HUES64 (cell line): ENCODE results near the gene CEP89.
"Not testable (repeated sequence)": the region's sequence is repeated elsewhere in the genome, so short reads cannot be mapped to it uniquely, and the experiment has no call there.

ENCODE experiments used
- H3K27ac ChIP-seq: 2 replicates; pipeline ENCODE4 v1.7.0; 2013; ENCODE audit warnings: low read depth, low read length, inconsistent platforms
- H3K27me3 ChIP-seq: 2 replicates; pipeline ENCODE4 v1.6.1; 2013; ENCODE audit warnings: mild to moderate bottlenecking, low read length; ENCODE audit not compliant: insufficient read depth
- H3K36me3 ChIP-seq: 2 replicates; pipeline ENCODE4 v1.6.1; 2013; ENCODE audit warnings: mild to moderate bottlenecking, low read length; ENCODE audit not compliant: insufficient read depth
- H3K4me1 ChIP-seq: 2 replicates; pipeline ENCODE4 v1.6.1; 2013; ENCODE audit warnings: mild to moderate bottlenecking, low read length, moderate library complexity; ENCODE audit not compliant: insufficient read depth
- H3K4me3 ChIP-seq: 2 replicates; pipeline ENCODE4 v1.5.1; 2013; ENCODE audit warnings: mild to moderate bottlenecking, low read length, moderate library complexity
- H3K9ac ChIP-seq: 2 replicates; pipeline ENCODE4 v1.6.1; 2013; ENCODE audit warnings: mild to moderate bottlenecking, low read depth, low read length
- H3K9me3 ChIP-seq: 2 replicates; pipeline ENCODE4 v1.6.1; 2013; ENCODE audit warnings: low read depth, low read length; ENCODE audit not compliant: insufficient read depth
- WGBS: fragments of 150-250, 120-280 bp; methylation state at CpG from one replicate; pipeline ENCODE4 v1.1.7; 2013; ENCODE audit warnings: missing lambda C conversion rate; 5-methylcytosine and 5-hydroxymethylcytosine counted together

Gene CEP89

DNA sequence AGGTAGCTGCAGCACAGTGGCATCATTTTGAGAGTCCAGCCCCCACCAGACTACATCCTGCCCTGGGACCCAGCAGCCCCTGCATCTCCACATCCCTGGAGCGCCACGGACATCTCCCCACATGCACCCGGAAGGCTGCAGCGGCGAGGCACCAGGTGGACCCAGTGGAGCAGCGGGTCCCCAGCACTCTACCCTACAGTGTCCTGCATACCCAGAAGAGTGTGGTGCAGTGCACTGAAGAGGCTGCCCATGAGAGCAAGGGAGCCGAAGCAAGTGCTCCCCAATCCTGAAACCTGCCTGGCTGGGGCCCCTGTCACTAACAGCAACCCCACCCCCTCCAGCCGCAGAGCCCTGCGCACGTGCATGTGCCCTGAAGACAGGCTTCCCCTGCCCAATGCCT, 80.9 kb downstream of the CEP89 start:
- no peaks in the 10 kb centered on the region for H3K27me3 ChIP-seq
- H3K27ac ChIP-seq, result no peak overlapping the region
- no peak overlapping the region for H3K4me3 ChIP-seq
- WGBS, result 94% methylated on average over 10 of the region's 10 CpGs
- H3K4me1 ChIP-seq, result no peaks in the 10 kb centered on the region
- H3K9ac ChIP-seq, result no peak overlapping the region
- H3K36me3 ChIP-seq, result peaks cover 7% of the 10 kb centered on the region; the same call in 1 of the 2 replicates
- peaks cover 15% of the 10 kb centered on the region; the same call in 1 of the 2 replicates for H3K9me3 ChIP-seq

DNA sequence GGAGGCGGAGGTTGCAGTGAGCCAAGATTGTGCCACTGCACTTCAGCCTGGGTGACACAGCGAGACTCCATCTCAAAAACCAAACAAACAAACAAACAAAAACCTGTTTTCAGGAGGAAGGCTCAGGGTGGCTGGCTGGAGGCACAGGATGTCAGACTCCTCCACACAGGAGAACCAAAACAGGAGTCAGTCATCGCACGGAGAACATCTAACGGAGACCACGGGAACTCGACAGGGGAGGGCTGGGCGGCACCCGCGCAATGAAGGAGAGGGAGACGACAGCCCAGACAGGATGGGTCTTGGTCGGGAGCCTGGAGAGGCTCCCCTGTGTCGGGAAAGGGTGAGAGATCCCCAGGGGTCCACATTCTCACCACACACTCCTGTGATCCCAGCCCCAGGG, 81.4 kb downstream of the CEP89 start:
- 97% methylated on average over 13 of the region's 13 CpGs for WGBS
- no peak overlapping the region for H3K4me3 ChIP-seq

DNA sequence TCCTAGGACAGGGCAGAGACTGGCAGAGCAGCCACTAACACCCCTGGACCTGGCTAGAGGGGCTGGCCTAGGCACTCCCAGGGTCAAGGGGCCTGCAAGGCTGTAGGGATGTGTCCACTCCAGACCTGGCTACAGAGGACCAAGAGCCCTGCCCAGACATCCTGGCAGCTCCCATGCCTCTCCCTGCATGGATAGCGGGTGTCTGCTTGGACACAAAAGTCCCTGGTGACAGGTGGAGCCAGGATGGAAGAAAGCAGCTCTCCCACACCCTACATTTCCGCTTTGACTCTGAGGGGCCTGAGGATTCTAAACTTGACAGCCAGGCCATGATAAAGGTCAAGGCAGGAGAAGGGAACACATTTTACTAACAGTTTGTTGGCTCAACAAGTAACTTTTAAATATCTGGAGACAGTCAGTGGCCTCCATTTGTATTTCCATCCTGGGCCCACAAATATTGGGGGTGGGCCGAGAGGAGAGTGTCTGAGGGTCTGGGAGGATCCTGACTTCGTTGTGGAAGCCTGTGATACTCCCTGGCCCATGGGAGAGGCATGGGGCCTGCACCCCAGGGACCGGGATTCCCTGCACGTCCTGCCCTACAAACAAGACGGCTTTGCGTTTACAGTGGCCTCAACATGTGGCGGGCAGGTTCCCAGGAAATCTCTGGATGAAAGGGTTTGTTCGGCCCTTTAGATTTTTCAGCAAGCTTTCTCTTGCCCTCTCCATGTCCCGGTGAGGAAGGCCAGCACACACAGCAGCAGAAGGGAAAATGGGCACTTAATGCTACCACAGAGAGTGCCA, 82.4 kb downstream of the CEP89 start:
- Histone ChIP-seq H3K9me3 (peaks cover 15% of the 10 kb centered on the region; the same call in 1 of the 2 replicates), H3K4me1 (no peaks in the 10 kb centered on the region), H3K27me3 (no peaks in the 10 kb centered on the region), H3K27ac (no peak overlapping the region), H3K36me3 (peaks cover 7% of the 10 kb centered on the region; the same call in 1 of the 2 replicates), H3K4me3 (no peak overlapping the region), H3K9ac (no peak overlapping the region)
- 93% methylated on average over 11 of the region's 11 CpGs for WGBS

More for the DNA sequence above, 81.4 kb downstream of the CEP89 start:
- H3K9ac ChIP-seq, result no peak overlapping the region
- no peaks in the 10 kb centered on the region for H3K4me1 ChIP-seq
- no peaks in the 10 kb centered on the region for H3K27me3 ChIP-seq
- no peak overlapping the region for H3K27ac ChIP-seq
- H3K36me3 ChIP-seq, result peaks cover 7% of the 10 kb centered on the region; the same call in 1 of the 2 replicates
- H3K9me3 ChIP-seq, result peaks cover 15% of the 10 kb centered on the region; the same call in 1 of the 2 replicates

DNA sequence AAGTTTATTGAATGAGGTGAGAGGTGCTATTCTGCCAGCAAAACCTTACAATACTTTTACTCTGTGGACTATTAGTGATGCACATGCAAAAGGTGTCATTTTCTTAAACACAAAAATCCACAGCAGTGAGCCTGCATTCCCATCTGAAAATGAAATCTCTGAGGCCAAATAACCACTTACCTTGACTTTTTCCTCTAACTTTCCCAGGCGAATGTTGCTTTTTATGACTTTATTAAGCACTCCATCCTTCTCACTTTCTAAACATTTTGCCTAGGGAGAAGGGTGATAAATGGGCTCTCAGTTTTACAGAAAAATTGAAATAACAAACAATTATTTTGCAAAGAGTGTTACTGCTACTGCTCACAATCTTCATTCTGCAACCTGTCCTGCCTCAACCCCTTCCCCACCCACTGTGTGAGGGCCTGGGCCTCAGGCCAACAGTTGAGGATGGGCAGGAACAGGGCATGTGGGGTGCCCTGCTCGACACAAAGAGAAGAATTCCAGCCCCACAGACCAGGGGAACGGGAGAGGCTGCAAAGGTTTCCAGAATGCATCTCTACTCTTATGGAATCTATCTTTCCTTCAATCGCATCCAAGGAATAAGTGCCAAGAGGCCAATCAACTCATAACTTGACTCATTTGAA, 84.1 kb downstream of the CEP89 start:
- Histone ChIP-seq H3K4me1 (no peaks in the 10 kb centered on the region), H3K4me3 (no peak overlapping the region), H3K27me3 (no peaks in the 10 kb centered on the region), H3K36me3 (peaks cover 2% of the 10 kb centered on the region; the same call in 1 of the 2 replicates), H3K9ac (no peak overlapping the region), H3K9me3 (peaks cover 7% of the 10 kb centered on the region; the same call in 1 of the 2 replicates), H3K27ac (no peak overlapping the region)
- WGBS, result 93% methylated on average over 4 of the region's 4 CpGs

DNA sequence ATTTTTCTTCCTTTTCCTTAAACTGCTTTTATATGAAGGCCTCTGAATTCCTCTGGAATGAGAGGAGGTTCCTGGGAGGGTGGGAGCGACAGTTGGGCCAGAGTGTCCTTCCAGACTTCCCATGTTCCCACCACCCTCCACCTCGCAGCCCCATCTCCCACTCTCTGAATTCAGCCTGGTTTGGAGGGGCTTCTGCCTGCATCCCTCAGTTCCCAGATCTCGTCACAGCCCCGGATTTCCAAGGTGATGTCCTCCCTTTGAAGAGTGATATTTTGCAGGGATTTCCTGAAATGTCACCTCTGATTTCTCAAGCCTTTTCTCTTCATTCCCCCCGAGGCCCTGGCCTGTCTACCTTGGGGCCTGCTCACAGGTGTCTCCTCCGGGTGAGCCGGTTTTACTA, 85.5 kb downstream of the CEP89 start:
- Histone ChIP-seq H3K27me3 (no peaks in the 10 kb centered on the region), H3K4me1 (no peaks in the 10 kb centered on the region), H3K9me3 (no peaks in the 10 kb centered on the region), H3K36me3 (no peaks in the 10 kb centered on the region), H3K4me3 (no peak overlapping the region), H3K9ac (no peak overlapping the region), H3K27ac (no peak overlapping the region)
- WGBS, result 92% methylated on average over 7 of the region's 7 CpGs

DNA sequence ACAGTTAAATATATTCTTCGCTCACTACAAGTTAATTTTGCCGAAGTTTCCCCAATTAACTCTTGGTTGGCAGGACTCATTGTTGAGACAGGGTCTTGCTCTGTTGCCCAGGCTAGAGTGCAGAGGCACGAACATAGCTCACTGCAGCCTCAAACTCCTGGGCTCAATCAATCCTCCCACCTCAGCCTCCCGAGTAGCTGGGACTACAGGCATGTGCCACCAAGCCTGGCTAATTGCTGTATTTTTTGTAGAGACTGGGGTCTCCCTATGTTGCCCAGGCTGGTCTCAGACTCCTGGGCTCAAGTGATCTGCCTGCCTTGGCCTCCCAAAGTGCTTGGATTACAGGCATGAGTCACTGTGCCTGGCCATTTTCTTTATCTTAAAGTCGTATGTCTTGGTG, 86.5 kb downstream of the CEP89 start:
- not testable (repeated sequence) for H3K27me3 ChIP-seq, H3K4me3 ChIP-seq, H3K27ac ChIP-seq, H3K36me3 ChIP-seq, H3K9me3 ChIP-seq, H3K9ac ChIP-seq, H3K4me1 ChIP-seq
- WGBS, result 88% methylated on average over 5 of the region's 5 CpGs

DNA sequence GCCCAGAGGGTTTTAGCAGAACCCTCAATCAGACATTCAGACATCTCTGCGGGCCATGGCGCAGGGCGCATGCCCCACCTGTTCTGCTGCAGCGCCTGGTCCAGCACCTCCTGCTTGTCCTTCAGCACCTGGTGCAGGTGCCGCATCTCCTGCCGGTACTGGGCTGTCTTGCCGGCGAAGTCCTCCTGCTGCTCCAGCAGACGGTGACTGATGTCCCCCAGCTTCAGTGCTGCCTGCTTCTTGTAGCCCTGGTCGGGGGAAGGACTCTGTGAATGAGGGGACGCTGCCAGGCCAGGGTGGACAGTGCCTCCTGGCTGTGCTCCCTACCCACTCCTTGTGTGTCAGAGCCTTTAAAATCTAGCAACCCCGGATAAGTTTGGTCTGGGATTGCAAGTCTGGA, 90.0 kb downstream of the CEP89 start:
- Histone ChIP-seq H3K4me3 (no peak overlapping the region), H3K4me1 (no peaks in the 10 kb centered on the region), H3K27ac (no peak overlapping the region), H3K27me3 (no peaks in the 10 kb centered on the region), H3K36me3 (peaks cover 5% of the 10 kb centered on the region; the same call in 1 of the 2 replicates), H3K9me3 (no peaks in the 10 kb centered on the region), H3K9ac (no peak overlapping the region)
- 96% methylated on average over 12 of the region's 12 CpGs for WGBS

DNA sequence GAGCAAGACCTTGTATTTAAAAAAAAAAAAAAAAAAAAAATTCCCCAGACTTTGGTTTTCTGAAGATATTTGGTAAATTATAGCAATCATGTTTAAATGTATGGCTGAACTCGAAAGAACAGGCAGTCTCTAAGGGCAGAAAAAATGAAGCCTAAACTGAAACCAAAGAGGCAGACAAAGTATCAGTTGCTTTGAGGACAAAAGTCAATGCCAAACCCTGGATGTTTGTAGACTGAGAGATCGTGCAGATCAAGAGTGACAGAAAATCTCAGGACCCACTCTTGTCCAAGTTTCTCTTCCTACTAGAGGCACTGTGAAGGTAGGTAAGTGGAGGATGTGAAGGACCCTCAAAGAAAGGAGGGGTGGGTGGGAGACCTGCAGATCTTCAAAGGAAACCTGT, 91.1 kb downstream of the CEP89 start:
- no peak overlapping the region for H3K9ac ChIP-seq
- no peak overlapping the region for H3K4me3 ChIP-seq
- H3K36me3 ChIP-seq, result peaks cover 5% of the 10 kb centered on the region; the same call in 1 of the 2 replicates
- no peak overlapping the region for H3K27ac ChIP-seq
- H3K9me3 ChIP-seq, result no peaks in the 10 kb centered on the region
- 87% methylated on average over 2 of the region's 2 CpGs for WGBS
- H3K4me1 ChIP-seq, result peaks cover 2% of the 10 kb centered on the region
- H3K27me3 ChIP-seq, result no peaks in the 10 kb centered on the region

DNA sequence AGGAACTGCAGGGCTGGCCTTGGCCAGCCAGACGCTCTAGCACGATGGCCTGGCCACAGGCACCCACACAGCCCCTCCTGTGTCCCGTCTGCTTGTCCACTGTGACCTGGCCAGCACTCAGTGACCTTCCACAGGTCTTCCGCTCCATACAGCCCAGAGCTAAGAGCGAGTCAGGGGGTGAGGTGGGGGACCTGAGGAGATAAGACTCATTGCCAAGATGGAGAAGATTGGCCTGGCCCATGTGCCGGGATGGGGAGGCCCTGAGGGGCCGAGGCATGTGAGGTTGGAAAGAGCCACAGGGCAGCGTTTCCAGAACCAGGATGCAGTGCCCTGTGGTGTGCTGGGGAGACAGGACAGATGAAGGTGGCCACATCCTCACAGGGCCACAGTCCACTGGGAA, 92.0 kb downstream of the CEP89 start:
- Histone ChIP-seq H3K4me1 (peaks cover 4% of the 10 kb centered on the region), H3K9ac (no peak overlapping the region), H3K4me3 (no peak overlapping the region), H3K9me3 (no peaks in the 10 kb centered on the region), H3K36me3 (peaks cover 5% of the 10 kb centered on the region; the same call in 1 of the 2 replicates), H3K27me3 (no peaks in the 10 kb centered on the region), H3K27ac (no peak overlapping the region)
- WGBS, result 97% methylated on average over 8 of the region's 8 CpGs

DNA sequence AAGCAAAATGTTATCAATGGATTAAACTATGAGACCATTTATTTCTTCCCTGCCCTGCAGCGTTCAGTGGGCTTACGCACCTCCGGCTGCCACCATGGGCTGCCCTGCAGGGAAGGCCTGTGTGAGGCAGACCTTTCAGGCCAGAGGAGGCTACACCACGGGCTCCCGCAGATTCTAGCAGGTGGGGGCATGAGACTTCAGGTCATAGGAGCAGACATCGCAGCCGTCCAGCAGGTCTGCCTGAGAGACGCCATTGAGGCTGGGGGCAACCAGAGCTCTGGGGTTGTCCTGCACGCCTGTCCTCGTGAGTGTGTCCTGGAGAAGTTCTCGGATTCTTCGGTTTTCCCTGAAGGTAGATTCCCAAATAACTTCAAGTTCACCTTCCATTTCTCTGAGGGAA, 92.8 kb downstream of the CEP89 start:
- H3K9ac ChIP-seq, result no peak overlapping the region
- H3K4me1 ChIP-seq, result peaks cover 4% of the 10 kb centered on the region
- H3K9me3 ChIP-seq, result no peaks in the 10 kb centered on the region
- peaks cover 5% of the 10 kb centered on the region; the same call in 1 of the 2 replicates for H3K36me3 ChIP-seq
- H3K27ac ChIP-seq, result no peak overlapping the region
- 95% methylated on average over 12 of the region's 12 CpGs for WGBS
- no peak overlapping the region for H3K4me3 ChIP-seq
- no peaks in the 10 kb centered on the region for H3K27me3 ChIP-seq

DNA sequence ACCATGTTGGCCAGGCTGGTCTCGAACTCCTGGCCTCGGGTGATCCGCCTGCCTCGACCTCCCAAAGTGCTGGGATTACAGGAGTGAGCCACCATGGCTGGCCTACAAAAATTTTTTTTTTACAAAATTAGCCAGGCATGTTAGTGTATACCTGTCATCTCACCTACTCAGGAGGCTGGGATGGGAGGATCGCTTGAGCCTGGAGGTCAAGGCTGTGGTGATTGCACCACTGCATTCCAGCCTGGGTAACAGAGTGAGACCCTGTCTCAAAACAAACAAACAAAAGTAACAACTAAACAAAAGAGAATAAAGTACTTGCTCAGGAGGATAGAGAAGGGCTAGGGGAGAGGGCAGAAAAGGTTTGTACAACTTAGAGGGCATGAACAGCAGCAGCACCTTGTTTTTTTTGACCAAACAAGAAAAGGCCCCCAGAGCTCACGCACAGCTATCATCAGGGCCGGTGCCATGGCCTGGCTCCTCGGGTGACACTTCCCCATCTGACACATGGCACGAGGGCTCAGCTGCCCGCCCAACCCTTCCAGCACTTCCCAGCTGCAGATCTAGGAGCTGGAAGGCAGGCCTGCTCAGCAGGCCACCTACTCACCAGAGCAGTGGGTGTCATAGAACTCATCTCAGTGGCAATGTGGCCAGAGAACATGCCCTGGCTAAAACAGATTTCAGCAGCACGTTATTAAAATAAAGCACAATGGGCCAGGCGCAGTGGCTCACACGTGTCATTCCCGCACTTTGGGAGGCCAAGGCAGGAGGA, 93.6 kb downstream of the CEP89 start:
- Histone ChIP-seq H3K9ac (no peak overlapping the region), H3K4me3 (no peak overlapping the region), H3K27ac (no peak overlapping the region), H3K36me3 (peaks cover 5% of the 10 kb centered on the region; the same call in 1 of the 2 replicates), H3K27me3 (no peaks in the 10 kb centered on the region), H3K4me1 (peaks cover 4% of the 10 kb centered on the region), H3K9me3 (no peaks in the 10 kb centered on the region)
- WGBS, result 94% methylated on average over 14 of the region's 14 CpGs
